Activated gamma-delta T cell (primary cell): Measurements from ENCODE around the gene DYDC2.

ENCODE experiments used
- DNase-seq: peaks from one replicate; lab custom pipeline; 2025; lab: John Stamatoyannopoulos, UW

Gene DYDC2

GRCh38 chr10:80371467-80371866 is 14.9 kb downstream of the DYDC2 start:
- DNase-seq = no peak

DNA sequence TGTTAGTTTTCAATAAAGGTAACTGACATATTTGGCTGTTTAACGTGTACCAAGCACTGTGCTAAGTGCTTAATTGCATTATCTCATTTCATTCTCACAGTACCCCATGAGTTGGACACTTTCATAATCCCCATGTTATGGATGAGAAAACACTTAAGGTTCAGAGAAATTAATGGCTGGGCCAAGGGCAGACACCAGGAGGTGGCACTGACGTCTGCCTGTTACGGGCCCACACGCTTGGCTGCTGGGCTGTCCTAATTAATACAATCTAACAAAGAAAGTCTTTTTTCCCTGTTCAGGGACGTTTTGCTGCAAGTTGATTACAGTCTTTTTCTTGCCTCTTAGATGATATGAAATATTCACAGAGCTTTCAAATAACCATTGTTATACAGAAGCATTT is 16.1 kb downstream of the DYDC2 start:
- DNase-seq = no peak

- no peak for DNase-seq
Measured at GRCh38 chr10:80373502-80373901, 16.9 kb downstream of the DYDC2 start.

DNA sequence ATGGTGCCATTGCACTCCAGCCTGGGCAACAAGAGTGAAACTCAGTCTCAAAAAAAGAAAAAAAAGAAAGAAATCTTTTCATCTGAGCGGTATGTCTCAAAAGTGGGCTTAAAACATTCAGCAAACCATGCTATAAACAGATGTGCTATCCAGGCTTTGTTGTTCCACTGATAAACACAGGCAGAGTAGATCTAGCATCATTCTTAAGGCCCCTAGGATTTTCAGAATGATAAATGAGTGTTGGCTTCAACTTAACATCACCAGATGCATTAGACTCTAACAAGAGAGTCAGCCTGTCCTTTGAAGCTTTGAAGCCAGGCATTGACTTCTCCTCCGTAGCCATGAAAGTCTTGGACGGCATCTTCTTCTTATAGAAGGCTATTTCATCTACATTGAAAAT is 23.1 kb downstream of the DYDC2 start:
- no peak for DNase-seq

- DNase-seq = no peak
Measured at GRCh38 chr10:80380185-80380584, 23.6 kb downstream of the DYDC2 start.

- no peak for DNase-seq
Measured at GRCh38 chr10:80382989-80383388, 26.4 kb downstream of the DYDC2 start.

DNA sequence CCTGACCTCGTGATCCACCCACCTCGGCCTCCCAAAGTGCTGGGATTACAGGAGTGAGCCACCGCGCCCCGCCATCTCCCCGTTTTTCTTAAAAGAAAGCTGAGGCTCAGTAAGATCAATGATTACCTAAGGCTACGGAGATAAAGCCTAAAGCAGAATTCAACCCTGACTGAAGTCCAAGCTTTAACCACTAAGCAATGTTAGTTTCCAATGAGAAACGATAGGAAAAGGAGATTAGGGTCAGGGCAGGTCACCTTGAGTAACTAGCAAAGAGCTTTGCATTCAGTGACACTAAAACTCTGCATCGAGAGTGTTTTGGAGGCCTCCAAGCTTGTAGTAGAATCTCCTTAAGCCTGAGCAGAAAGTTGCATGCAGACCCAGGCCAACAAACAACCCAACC is 34.2 kb downstream of the DYDC2 start:
- DNase-seq = no peak

DNA sequence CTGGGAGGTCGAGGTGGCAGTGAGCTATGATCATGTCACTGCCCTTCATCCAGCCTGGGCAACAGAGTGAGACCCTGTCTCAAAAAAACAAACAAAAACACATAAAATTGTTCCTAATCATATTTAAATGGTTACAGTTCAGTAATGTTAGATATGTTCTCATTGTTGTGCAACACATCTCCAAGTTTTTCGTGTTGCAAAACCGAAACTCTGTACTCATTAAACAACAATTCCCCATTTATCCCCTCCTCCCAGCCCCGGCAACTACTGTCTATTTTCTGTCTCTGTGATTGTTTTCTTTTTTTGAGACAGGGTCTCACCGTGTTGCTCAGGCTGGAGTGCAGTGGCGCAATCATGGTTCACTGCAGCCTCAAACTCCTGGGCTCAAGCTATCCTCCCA is 35.7 kb downstream of the DYDC2 start:
- no peak for DNase-seq

GRCh38 chr10:80394358-80394916 is 37.9 kb downstream of the DYDC2 start:
- DNase-seq = no peak

DNA sequence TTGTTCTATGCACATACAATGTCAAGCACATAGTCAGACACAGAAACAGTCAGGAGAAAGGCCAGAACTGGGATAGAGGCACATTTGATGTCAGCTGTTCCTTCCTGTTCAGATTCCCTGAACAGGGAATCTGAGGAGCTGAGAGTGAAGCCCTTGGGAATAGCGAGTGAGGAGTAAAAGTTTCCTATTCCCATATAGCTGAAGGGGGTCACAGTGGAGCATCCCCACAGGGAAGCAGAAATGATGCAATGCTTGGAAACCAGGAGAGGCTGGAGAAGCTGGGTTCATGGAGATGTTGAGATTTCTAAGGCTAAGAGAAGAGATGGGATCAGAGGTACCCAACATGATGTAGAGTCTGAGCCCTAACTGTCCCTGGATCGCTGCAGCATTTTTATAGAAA is 40.4 kb downstream of the DYDC2 start:
- no peak for DNase-seq

- DNase-seq = no peak
Measured at GRCh38 chr10:80400136-80400804, 43.7 kb downstream of the DYDC2 start.

GRCh38 chr10:80405035-80405434 is 48.5 kb downstream of the DYDC2 start:
- no peak for DNase-seq

- no peak for DNase-seq
Measured at GRCh38 chr10:80405626-80406025, 49.0 kb downstream of the DYDC2 start.

GRCh38 chr10:80406204-80406603 is 49.6 kb downstream of the DYDC2 start:
- DNase-seq = no peak

GRCh38 chr10:80407812-80408241 is 51.2 kb downstream of the DYDC2 start:
- DNase-seq = no peak

DNA sequence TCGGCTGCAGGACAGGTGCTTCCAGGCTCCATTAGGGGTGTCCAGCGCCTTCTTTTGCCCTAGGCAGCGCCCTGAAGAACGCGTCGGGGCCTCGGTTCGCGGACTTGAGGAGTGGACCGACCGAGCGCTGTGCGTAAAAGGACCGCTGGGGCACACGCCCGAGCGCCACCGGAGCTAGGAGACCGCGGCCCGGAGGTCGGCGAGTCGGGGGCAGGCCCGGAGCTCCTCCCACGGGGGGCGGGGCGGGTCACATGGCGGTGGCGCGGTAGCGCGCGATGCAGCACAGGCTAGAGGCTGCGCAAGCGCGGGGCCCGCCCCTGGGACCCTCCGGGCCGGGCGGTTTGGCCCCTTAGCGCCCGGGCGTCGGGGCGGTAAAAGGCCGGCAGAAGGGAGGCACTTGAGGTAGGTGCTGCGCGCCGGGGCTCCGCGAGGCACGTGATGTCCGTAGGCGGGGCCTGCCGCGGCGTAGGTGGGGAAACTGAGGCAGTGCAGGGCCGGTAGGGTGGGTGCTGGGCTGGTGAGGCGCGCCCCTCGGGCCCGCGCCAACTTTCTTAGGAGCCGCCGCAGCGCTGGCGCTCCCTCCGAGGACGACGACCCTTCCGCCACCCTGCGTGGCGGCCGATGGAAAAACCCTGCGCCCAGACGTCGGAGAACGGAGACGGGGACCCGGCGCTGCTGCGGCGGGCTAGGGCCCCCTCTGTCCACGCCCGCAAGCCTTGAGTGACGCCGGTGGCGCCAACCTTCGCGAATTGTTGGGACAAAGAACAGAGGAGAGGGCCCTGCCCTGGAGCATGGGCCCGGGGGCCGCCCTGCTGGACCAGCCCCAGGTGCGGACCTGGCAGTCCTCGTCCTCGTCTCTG is 51.9 kb downstream of the DYDC2 start, which contains the start of gene PRXL2A:
Gene PRXL2A, plus strand, starts transcription at position 310 of the 860 bp plus-strand sequence. CDS start 11,917 bp downstream, outside the sequence.
- peak; percentile 51 for DNase-seq

- DNase-seq = no peak
Measured at GRCh38 chr10:80409121-80409520, 52.5 kb downstream of the DYDC2 start.

GRCh38 chr10:80410122-80410521 is 53.5 kb downstream of the DYDC2 start:
- DNase-seq = no peak

DNA sequence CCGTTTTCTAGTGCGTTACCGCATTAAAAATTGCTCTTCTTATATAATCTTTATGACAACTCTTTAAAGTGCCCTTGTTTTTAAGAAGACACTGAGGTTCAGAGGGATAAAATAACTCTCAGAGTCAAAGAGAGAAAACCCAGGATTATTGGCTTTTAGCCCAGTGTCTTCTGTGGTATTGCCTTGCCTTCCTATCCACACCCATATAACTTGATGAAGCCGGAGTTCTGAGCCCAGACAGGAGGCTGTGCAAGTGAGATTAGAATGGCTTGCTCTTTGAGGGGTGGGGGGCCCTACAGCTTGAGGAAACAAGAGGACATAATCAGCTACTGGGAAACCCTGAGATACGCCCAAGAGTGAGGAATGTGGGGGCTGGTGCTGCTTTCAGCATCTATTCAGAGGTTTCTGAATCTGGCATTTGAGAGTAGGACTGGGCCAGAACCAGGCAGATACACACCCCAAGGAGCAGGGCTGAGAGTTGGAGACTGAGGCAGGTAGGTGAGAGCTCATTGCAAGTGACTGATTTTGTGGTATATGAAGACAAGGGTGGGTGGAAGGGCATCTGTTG is 54.1 kb downstream of the DYDC2 start:
- no peak for DNase-seq

DNA sequence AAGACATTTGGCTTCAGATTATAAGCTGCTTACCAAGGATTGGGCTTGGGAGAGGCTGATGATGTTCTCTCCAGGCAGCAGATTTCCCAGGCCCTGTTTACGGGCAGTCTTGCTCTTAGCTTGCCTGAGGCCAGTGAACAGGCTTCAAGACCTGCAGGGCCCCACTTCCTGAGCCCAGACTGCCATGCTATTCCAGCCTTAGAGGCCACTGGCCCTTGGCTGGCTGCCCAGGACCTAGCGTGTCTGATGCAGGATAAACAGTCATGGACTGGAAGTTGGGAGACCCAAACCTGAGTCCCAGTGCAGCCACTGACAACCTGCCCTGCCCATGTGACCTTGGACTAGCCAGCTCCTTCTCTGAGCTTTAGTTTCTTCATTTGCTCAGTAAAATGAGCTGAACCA is 54.7 kb downstream of the DYDC2 start:
- no peak for DNase-seq

GRCh38 chr10:80411681-80412220 is 55.2 kb downstream of the DYDC2 start:
- no peak for DNase-seq

- no peak for DNase-seq
Measured at GRCh38 chr10:80412486-80412885, 55.9 kb downstream of the DYDC2 start.
